Left ventricle myocardium superior (tissue), 1 donor: ENCODE measurements around the gene CNPY1. TPM values are rescaled to one million over a fixed set of nuclear protein-coding genes. Genes with fewer than 3 reads are reported as not detected.

Source experiments
- ATAC-seq: fragments of 200-7000 bp; cut with Tn5 transposase; one replicate; pipeline ENCODE4 v1.9.1; 2020; ENCODE audit warnings: mild to moderate bottlenecking, moderate library complexity
- DNase-seq: peaks from one replicate; pipeline ENCODE4 v3.0.0-alpha.2; 2020
- intact Hi-C: fragments of 100-400 bp; cut with micrococcal nuclease; formaldehyde crosslinking; loops from one replicate; pipeline ENCODE4 v1.11.0; 2022
- total RNA-seq: library from RNA; stranded (reverse); fragmentation: NEBNext Ultra II Directional; extraction: Animal tissue kit (Norgen Biotek cat#: 25700); gene quantifications from one replicate; pipeline ENCODE4 v1.2.1, GENCODE V29; 2021
- donor health status: DM: no; HTN: yes; CAD: no; lungs with severe emphysema.

The CNPY1 gene
- total RNA-seq, 1 donor from 2014 or later: not detected

GRCh38 chr7:155581107-155581830 is 34.9 kb upstream of the CNPY1 start:
- intact Hi-C loops: no loop called here
- ATAC-seq (no peak), DNase-seq (peak; percentile 9)

GRCh38 chr7:155580367-155580766 is 34.0 kb upstream of the CNPY1 start:
- no peak for ATAC-seq
- intact Hi-C loops: no loop called here
- DNase-seq: no peak

GRCh38 chr7:155579565-155579964 is 33.2 kb upstream of the CNPY1 start:
- intact Hi-C loops: no loop called here
- ATAC-seq (no peak), DNase-seq (peak; percentile 11)

GRCh38 chr7:155578016-155578415 is 31.7 kb upstream of the CNPY1 start:
- intact Hi-C loops: no loop called here
- ATAC-seq (no peak), DNase-seq (peak; percentile 8)

GRCh38 chr7:155577509-155577905 is 31.1 kb upstream of the CNPY1 start:
- DNase-seq (no peak), ATAC-seq (no peak)
- intact Hi-C loops: no loop called here

GRCh38 chr7:155576900-155577508 is 30.6 kb upstream of the CNPY1 start:
- intact Hi-C loops: no loop called here
- ATAC-seq (no peak), DNase-seq (no peak)

- ATAC-seq (no peak), DNase-seq (no peak)
- intact Hi-C loops: no loop called here
Observed at GRCh38 chr7:155576416-155576815, 30.1 kb upstream of the CNPY1 start.

- no peak for DNase-seq
- intact Hi-C loops: no loop called here
Observed at GRCh38 chr7:155574556-155575290, 28.4 kb upstream of the CNPY1 start.

GRCh38 chr7:155571581-155572345 is 25.4 kb upstream of the CNPY1 start:
- no peak for ATAC-seq

More at GRCh38 chr7:155574556-155575290, 28.4 kb upstream of the CNPY1 start:
- no peak for ATAC-seq

GRCh38 chr7:155570991-155571390 is 24.6 kb upstream of the CNPY1 start:
- DNase-seq (no peak), ATAC-seq (no peak)
- intact Hi-C loops: no loop called here

More at GRCh38 chr7:155571581-155572345, 25.4 kb upstream of the CNPY1 start:
- intact Hi-C loops: no loop called here
- DNase-seq: no peak

GRCh38 chr7:155570171-155570958 is 24.0 kb upstream of the CNPY1 start:
- DNase-seq: no peak

GRCh38 chr7:155569681-155570080 is 23.3 kb upstream of the CNPY1 start:
- peak; percentile 14 for DNase-seq
- intact Hi-C loops: no loop called here
- no peak for ATAC-seq

More at GRCh38 chr7:155570171-155570958, 24.0 kb upstream of the CNPY1 start:
- intact Hi-C loops: no loop called here
- ATAC-seq: no peak

- ATAC-seq: no peak
- intact Hi-C loops: no loop called here
Observed at GRCh38 chr7:155568842-155569494, 22.6 kb upstream of the CNPY1 start.

GRCh38 chr7:155568333-155568660 is 21.9 kb upstream of the CNPY1 start:
- intact Hi-C loops: no loop called here
- no peak for DNase-seq
- no peak for ATAC-seq

More at GRCh38 chr7:155568842-155569494, 22.6 kb upstream of the CNPY1 start:
- DNase-seq: peak; percentile 7

- intact Hi-C loops: no loop called here
- ATAC-seq (no peak), DNase-seq (no peak)
Observed at GRCh38 chr7:155567646-155568332, 21.4 kb upstream of the CNPY1 start.

- ATAC-seq (no peak), DNase-seq (no peak)
- intact Hi-C loops: no loop called here
Observed at GRCh38 chr7:155566011-155566836, 19.9 kb upstream of the CNPY1 start.

GRCh38 chr7:155565596-155565995 is 19.2 kb upstream of the CNPY1 start:
- ATAC-seq (no peak), DNase-seq (no peak)
- intact Hi-C loops: no loop called here
